RKO (cell line): Measurements from ENCODE around the gene KATNAL1.

Experiments
- DNase-seq: peaks from one replicate; pipeline ENCODE4 v3.0.0-alpha.2; 2016; ENCODE audit warnings: low spot score

KATNAL1 gene

DNA sequence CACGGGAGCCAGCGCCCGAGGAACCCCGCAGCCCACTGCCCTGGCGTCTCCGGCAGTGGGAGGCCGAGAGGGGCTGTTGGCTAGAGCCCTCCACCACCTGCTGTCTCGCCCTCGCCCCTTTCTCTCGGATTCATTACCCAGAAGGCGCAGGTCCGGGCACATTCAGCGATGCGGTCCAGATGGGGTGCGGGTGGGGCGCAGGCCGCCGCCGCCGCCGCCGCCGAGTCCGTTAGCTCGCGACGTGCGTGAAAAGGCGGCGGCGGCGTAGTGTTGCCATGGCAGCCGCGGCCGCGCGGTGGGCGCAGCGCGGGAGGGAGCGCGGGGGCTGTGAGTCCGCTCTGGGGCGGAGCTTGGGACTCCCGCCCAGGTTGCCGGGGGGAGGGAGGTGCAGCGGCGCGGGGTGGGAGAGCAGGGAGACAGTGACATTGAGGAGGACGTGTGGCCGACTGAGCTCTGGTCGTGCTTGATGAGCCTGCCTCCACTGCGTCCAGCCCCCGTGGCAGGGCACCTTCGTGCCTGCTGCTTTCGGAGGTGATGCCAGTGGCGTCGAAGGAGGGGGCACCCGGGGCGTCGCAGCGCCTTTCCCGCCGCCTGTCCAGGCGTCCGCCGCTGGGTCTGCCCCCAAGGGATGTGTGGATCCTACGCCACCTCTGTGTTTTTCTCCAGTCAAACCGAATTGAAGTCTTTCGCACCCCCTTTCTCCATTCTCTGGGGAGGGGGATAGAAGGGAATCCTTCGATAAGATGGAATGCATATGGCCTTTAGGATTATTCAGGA lies at the start of gene KATNAL1:
TSS of gene KATNAL1 (minus strand) at position 358 of the 777 bp plus-strand sequence. CDS start 23,774 bp downstream, outside the sequence.
- peak; percentile 66 for DNase-seq

DNA sequence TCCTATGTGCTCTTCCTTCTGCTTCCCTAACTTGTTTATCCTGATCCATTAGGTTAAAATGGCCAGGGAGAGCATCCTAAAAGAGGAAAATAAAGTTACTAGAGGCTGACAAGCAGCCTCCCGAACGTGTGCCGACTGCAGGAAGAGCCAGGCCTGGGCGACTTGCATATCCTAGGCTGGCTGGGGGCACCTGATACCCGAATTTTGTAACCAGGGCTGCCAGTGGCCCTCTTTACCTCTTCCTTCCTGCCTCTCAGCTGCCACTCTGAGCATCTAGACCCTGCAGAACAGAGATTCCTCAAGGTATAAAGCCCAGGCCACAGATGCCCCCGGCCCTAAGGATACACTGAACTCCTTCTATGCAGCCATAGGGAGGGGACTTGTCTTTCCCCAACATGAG lies 48.5 kb upstream of the KATNAL1 start:
- no peak for DNase-seq

DNA sequence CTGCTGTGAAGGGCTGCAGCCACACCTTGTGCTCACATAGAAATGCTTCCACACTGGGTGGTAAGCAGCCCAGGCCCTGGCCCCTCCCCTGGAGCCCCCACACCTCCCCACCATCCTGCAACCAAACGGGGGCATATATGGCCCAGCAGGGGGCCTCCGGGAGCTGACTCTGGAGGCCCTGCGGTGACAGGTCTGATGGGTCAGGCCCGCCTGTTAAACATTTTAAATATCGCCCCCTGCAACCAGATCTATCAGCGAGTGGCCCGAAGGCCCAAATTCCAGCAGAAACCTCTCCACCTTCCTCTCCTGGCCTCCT lies 48.0 kb upstream of the KATNAL1 start:
- DNase-seq = no peak

DNA sequence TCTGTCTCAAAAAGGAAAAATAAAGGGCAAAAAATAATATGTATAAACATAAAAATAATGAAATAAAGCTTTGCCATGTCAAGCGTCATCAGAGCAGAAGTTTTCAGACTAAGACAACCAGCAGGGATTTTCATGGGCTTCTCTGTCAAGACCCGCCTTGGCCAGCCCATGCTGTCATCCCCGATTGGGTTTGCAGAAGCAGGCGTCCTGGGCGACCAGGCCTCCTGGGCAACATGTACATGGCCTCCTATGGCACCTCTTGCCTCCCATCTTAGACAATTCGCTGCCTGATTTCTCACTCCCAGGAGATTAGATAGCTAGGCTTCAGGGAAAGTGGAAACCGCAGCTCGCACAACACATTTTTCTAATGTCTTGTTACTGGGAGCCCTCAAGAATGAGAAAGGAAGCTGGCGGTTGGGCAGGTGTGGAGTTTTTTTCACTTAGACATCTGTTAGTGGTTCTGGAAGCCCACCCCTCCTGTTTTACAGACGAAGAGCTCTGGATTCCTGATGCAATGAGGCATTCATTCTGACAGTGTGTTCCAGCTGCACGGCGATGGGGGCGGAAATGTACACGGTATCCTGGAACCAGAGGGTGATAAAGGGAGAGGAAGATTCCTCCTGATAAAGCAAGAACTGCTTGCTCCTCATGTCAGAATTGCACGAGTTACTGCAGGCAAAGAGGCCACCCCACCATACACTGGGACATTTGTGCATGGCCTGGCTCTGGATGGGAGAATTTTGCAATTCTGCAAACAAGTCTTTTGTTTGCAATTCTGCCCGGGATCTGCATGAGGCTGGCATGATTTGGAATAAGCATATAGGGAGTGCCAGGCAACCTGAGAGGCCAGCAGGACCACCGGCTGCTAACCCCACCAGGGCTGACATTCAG lies 47.4 kb upstream of the KATNAL1 start:
- DNase-seq = no peak

DNA sequence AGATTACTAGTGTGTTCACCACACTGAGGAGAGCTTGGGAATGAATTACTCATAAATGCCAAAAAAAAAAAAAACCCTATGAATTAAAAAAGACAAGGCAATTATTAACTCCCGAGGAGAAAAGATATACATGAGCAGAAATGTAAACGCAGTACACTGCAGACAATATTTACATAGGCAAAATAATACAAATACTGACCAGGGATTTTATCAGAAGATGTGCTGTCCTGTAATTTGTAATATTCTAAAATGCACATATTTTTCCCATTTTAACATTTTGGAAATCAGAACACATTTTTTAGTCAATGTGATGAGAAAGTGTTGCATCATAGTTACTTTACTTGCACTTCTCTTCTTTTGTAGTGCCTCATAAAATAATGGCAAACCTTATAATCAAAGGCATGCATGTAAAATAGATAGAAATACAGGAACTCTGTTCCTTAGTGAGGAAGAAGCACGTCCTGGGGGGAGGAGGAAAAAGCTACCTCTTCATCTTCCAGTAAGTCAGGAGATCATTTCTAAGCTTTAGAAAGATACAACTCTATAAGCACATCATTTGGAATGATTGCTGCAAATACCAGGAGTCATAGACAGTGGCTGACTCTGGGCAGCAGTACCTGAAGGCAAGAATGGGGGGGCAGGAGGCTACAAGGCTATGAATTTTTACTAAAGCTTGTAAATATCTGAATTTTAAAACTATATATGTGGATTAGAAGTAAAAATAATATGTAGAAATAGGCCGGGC lies 46.3 kb upstream of the KATNAL1 start:
- no peak for DNase-seq

DNA sequence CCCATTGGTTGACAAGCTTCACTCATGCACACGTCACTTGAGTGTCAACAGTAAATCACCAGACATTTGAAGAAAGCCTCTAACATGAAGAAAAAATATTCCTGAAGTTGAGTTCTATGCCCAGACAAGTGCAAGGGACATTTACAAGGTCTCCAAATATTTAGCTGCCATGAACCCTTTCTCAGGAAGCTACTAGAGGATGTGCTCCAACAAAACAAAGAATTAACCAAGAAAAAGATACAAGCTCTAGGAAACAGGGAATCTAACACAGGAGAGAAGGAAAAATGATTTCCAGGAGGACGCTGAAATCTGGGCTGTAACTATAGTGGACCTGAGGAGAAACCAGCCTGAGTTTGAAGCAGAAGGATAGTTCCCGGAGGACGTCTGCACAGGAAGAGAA lies 45.7 kb upstream of the KATNAL1 start:
- DNase-seq = no peak

DNA sequence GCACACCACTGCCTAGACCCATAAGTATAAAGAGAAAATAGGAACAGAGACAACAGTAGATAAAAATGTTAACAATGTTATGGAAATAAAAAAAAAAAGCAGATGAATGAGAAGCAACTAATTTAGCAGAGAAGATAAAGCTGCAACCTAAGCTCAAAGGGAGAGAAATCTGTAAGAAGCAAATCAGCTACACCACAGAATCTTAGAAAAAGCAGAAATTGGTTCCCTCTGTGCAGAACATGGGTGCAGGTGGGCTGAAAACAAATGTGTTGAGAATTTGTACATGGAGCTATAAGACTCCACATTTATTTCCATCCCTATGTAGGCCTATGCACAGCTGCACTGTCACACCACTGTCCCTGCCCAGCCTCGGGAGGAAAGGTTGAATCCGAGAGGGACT lies 44.8 kb upstream of the KATNAL1 start:
- DNase-seq = no peak

DNA sequence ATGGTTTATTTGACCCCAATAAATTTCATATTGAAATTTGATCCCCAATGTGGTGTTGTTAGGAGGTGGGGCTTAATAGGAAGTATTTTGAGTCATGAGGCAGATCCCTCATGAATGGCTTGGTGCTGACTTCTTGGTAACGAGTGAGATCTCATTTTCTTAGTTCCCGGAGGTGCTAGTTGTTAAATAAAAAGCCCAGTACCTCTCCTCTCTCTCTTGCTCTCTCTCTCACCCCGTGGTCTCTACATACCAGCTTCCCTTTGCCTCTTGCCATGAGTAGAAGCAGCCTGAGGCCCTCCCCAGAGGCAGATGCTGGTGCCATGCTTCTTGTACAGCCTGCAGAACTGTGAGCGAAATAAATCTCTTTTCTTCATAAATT lies 39.4 kb upstream of the KATNAL1 start:
- no peak for DNase-seq

DNA sequence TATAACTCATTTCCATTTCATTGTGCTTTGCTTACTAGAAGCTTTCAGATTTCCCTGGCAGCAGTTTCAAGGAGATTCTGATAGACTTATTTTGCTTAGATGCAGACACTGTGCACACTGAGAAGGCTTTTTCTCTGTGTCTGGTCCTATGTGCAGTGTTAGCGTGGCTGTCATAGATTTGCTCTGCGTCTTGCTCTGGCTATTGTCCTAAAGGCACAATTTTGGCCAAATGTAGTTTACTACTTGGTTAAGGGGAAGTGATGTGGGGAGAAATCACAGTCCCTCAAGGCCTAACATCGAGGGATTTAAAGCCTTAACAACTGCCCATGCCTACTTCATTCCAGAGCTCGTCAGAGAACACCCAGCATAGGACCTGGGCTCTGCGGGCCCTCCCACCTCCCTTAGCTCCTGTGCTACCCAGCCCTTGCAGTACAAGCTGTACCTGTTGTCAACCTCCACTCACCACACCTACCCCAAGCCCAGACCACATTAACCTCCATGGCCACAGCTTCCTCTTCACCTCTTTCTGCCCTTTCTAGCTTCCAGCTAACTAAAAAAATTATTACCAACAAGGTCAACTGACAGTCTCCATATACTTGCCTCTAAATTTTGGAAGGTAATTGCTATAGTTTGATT lies 38.9 kb upstream of the KATNAL1 start:
- DNase-seq = no peak

DNA sequence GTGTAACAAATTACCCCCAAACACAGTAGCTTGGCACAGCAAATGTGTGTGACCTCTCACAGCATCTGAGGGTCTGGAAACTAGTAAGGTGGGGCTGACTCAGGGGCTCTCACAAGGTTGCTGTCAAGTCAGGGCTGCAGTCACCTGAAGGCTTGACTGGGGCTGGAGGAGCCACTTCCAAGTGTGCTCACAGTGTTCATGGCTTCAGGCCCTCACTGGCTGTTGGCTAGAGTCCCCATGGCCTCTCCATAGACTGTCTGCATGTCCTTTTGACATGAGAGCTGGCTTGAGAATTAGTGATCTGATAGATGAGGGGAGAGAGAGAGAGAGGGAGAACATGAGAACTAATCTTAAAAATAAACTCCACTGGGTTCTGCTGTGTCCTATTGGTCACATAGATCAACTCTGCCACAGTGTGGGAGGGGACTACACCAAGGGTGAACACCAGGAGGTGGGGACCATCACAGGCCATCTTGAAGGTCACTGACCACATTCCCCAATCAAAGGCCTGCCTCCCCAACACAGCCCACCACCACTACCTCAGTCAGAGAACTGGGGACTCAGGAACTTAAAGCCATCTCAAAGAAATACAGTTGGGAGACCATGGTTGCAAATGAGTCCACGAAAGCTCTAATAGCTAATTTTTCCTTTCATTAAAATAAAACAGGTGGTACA lies 38.2 kb upstream of the KATNAL1 start:
- DNase-seq = no peak

DNA sequence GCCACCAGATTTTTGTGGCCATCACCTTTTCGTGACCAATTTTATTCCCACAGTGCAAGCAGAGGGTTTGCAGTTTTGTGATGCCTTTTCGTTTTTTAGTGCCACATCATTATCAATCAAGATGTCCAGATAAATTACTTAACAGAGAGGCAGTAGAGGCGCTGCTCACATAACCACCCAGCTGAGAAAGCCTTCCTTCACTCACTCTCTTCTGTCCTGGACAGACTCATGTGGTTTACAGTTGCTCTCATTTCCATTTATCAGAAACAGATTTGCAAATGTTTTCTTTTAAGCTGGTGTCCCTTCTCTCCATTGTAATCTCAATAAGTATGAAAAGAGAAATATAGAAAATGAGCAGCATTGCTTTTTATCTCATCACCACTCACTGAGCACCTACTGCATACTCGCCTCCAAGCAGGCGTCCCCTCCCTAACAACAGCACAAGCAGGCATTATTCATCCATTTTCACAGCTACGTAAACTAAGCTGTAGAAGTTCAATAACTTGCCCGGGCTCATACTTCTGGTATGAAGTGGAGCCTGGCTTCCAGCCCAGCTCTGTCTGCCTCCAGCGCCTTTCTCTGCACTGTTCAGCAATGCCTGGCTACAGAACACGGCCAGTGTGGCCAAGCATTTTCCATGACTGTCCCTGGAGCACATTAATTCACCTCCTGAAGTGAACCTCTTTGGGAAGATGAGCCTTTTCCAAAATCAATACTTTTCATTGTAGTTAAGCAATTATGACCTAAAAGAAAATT lies 34.6 kb upstream of the KATNAL1 start:
- peak; percentile 39 for DNase-seq

DNA sequence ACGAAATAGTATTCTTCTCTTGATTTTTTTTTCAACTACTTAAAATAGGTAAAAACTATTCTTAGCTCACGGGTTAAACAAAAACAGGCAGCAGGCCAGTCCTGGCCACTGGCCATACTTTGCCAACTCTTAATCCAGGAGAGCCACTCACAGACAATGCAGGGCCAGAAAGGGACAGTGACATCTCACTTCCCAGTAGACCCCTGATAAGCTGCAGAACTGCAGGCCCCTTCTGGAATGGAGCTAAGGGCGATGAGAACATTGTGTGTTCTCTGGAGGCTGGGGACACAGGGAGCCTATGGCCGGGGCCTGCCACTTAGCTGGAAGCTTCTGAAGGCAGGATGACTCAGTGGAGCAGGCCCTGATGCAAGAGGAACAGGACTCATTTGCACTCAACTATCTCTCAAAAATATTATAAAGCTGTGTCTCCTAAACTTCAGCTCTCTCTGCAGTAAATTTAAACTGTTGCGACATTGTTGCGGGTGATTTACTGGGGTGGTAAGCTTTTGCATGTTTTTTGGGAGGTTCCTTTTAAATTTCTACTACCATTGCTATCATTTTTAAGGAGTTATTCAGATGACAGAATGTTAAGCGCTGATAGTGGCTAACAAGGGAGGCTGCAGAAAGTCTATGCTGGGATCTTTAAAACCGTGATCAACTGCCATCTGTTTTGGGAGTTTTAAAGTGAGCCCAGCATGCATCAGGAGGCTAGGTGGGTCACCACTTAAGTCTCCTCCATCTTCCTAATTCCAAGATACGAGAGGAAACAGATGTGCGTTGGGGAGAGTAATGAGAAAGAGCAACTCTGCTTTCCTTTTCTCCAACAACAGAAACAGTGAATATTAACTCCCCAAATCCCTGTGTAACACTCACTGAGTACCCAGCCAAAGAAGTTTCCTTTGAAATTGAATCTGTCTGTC lies 33.2 kb upstream of the KATNAL1 start:
- DNase-seq = peak; percentile 47

DNA sequence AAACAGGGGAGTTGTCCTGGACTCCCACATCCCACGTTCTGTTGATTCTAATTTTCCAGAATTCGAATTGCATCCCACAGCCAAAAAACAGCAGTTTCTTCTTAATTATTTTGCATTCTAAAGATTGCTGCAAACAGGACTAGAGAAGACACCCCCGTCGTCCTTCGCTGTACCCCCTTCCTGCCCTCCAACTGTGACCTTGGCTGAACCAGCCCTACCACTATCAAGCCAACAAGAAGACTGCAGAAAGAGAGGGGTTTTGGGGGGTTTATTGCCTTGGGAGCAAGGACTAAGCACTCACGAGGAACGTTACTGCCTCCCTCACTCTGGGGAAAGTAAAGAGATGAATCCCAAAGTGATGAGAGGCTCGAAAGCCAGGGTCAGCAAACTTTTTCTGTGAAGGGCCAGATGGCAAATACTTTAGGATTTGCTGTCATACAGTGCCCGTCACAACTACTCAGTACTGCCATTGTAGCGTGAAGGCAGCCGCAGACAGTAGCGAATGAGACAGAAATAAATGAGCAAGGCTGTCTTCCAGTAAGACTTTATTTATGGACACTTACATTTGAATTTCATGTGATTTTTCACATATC lies 32.5 kb upstream of the KATNAL1 start:
- no peak for DNase-seq

DNA sequence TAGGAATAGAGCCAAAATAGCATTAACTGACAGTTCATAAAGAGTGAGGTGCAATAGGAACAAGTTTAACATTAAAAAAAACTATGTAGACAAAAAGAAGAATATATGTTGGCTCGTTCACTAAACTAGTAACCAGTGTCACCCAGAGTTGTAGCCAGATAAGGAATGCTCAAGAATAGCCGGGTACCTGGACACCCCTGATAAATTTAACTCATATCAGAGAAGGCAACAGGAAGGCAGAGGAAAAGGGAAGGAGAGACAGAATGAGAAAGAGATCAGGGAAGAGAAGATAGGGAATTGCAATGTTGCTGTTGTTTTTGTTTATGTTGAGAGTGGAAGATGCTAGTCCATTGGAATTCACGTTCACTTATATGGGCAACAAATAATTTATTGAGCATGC lies 31.6 kb upstream of the KATNAL1 start:
- DNase-seq = no peak

DNA sequence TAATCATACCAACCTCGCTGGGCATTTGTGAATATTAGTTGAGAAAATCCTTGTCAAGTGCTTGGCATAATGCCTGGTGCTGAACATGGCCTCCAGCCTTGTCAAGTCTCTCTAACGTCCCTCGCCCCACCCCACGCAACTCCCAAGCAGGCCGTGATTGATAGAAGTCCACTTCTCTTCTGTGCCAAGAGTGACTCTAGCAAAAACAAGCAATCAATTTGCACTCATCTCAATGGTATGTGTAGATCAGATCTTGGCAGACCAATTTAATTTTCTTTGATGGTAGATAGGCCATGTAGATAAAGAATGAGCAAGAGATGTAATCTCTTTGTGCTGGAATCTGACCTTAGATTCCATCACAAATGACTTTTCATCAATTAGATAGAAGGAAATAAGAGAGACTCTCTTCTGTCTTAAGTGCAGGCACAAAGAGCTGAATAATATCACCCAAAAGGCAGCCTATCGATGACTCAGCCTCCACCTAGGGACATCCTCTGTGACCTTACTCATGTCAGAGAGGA lies 31.0 kb upstream of the KATNAL1 start:
- DNase-seq = no peak

DNA sequence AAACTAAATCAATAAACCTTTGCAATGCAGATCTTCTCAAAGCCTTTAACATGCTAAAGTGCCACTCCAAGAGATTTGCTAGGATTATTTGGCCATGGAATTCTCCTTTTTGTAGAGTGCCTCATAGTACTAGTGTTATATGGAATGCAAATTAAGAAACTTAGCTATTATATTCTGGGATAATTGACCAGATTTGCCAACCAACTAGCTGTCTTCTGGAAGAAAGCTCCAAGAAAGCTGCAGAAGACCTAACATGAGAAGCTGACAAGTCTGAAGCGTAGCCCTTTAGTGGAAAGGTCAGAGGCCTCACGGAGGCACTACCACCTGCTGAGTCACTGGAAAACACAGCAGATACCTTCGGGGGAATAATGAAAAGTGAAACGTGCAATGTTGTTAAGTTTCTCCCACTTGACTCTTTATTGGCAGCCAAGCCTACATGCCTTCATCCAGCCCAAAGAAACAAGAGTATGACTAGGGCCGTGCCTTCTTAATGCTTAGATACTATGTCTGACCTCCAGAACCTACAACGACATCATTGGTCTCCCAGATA lies 29.8 kb upstream of the KATNAL1 start:
- DNase-seq = no peak

DNA sequence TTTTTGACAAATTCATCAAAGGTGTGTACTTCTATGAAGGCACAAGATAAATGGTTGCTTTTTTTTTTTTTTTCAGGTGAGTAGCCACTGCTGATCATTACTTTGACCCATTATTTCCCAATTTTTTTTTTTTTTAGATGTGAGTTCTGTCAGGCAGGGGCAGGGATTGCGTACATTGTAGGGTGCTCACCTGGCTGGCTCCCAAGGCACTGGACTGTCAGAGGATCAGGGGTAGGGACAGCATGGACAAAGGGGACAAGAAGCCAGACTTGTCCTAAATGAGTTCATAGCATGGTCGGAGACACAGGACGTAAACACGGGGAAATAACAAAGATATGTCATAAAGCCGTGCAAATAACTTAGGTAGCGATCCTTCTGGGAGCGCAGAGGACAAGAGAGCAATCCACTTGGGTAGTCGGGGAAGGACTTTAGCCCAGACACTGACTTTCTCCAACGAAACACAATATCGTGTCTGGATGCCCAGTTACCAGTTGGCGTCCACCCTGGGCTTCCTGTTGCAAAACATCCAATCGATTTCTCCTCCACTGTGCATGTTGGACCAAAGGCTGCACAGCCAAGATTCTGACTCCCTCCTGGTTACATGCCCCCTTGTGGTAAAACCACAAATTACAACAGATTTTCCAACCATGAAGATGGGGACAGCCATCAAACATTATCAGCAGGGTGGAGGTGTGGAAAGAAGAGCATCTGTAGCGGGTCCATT lies 27.5 kb upstream of the KATNAL1 start:
- DNase-seq = no peak

DNA sequence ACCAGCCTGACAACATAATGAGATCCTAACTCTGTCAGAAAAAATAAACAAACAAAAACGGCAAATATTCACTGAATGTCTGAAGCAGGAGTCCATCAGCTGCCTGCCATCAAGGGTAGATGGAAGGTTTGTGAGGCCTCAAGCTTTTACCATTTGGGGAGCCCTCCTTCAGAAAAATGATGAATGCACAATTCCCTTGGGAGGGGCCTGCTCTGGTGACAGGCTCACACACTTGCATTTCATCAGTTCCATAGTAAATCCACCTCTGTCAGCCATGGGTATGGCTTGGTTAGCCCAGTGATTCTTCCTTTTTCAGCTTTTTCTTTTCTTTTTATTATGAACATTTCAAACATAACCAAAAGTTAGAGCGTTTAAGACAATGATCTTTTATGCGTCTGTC lies 26.3 kb upstream of the KATNAL1 start:
- no peak for DNase-seq
